Stimulated activated CD4-positive, alpha-beta T cell treated with anti-CD3 and anti-CD28 coated beads, TNF-alpha, amount 100 ng/mL, for 1 hour (primary cell): Measurements from ENCODE around the gene PSME3IP1.

ENCODE experiments used
- DNase-seq, 3 donors: peaks; one replicate each; pipeline ENCODE4 v3.0.0-alpha.2; 2020; ENCODE audit warnings: low read depth in 3 of 3, low spot score in 1 of 3

PSME3IP1 gene

GRCh38 chr16:57169327-57169726 is 16.5 kb downstream of the PSME3IP1 start:
- no peak for DNase-seq

DNA sequence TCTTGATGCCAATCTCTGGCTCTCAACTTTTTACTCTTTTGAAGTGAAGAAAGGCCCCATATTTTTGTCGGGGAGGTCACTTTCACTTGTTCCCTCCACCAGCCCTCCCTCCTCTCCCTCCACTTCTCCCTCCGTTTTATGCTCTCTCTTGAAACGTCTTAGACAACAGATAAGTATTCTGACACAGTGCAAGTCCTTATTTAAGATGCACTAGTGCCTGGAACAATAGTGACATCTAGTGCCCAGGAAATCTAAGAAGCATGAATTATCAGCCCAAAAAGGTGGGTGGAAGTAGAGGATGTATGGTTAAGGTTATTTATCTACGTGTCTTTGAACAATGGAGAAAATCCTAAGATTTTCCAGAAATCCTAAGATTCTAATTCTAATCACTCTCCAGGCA is 17.9 kb downstream of the PSME3IP1 start:
- no peak for DNase-seq

- no peak for DNase-seq
Measured at GRCh38 chr16:57167538-57167937, 18.3 kb downstream of the PSME3IP1 start.

DNA sequence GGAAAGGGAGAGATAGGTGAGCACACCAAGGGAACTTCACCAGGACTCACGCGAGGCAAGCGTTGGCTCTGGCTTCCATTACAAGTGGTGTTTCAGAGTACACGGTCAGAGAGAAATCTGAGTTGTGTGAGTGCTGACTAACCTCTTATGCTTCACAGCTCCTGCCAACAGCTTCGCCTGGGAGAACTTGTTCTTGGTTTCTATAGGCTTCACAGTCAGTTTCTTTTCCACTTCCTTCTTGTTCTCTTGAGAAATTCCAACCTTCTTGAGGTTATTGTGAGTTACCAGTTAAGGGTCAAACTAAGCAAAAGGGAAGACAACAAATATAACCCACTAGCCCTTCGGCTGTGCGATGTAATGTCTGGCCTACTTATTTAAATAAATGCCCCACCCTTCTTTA is 18.9 kb downstream of the PSME3IP1 start:
- no peak for DNase-seq

DNA sequence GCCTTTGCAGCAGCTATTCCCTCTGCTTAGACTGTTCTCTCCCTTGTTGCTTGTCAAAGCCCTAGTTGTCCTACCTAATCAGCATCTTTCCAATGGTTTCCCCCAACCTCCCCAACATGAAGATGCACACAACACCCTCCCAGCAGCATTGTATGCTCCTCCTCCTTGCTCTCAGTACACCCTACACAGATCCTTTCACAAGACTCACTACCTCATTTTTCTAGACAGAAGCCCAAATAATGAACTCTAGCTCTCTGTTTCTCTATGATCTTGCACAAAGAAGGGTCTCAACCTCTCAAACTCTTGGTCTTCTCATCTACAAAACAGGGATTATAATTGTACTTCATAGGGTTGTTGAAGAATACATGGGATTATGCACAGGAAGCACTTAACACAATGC is 19.4 kb downstream of the PSME3IP1 start:
- DNase-seq = no peak

- DNase-seq = no peak
Measured at GRCh38 chr16:57165938-57166337, 19.9 kb downstream of the PSME3IP1 start.

DNA sequence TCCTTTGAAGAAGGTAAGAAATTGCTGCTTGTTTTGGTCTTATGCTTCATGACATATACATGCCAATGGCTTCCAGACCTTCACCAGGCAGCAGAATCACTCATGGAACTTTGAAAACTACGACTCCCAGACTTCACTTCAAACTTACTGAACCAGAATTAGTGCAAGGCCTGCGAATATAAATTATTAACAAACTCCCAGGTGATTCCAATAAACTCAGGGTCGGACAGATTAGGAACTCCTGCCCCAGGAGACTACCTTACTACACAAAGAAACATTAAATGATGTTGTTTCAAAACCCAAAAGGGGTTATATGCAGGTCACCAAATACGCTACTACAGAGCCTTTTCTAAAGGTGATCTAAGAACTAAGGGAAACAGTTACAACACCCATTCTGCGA is 20.4 kb downstream of the PSME3IP1 start:
- no peak for DNase-seq

DNA sequence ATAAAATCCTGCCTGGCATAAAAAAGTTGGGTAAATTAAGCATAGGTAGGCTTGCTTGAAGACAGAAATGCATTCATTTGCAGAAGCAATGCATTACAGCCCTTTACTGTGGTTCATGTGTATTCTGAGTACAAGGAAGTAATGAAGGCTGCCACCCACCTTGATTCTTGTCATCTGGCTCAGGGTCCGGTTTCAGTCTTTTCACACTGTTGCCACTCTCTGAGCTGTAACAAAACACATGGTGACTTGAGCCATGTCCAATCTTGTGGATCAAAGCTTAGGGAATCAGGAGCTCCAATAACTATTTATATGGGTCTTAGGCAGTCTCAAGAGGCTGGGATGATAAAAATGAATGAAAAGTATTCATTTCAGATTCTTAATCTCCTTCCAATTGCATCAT is 22.0 kb downstream of the PSME3IP1 start:
- no peak for DNase-seq

DNA sequence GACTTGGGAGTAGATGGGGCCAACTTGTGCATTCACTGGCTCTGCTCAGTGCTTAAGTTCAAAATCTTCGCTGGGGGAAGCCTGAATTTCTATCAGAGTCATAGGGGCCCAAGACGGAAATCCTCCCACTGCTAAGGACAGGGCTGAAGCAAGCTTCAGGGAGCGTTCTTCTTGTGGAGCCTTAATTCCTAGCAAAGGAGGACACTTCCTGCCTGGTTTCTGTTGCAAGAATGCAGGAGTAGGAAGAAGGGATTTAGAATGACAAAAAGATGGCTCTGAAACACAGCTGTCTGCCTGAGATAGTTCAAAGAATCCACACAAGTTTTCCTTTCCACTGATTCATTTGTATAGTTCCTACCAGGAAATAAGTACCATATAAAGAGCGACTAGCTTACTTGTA is 26.4 kb downstream of the PSME3IP1 start:
- no peak for DNase-seq

- DNase-seq = no peak
Measured at GRCh38 chr16:57157533-57157932, 28.3 kb downstream of the PSME3IP1 start.

GRCh38 chr16:57156351-57156703 is 29.5 kb downstream of the PSME3IP1 start:
- no peak for DNase-seq

DNA sequence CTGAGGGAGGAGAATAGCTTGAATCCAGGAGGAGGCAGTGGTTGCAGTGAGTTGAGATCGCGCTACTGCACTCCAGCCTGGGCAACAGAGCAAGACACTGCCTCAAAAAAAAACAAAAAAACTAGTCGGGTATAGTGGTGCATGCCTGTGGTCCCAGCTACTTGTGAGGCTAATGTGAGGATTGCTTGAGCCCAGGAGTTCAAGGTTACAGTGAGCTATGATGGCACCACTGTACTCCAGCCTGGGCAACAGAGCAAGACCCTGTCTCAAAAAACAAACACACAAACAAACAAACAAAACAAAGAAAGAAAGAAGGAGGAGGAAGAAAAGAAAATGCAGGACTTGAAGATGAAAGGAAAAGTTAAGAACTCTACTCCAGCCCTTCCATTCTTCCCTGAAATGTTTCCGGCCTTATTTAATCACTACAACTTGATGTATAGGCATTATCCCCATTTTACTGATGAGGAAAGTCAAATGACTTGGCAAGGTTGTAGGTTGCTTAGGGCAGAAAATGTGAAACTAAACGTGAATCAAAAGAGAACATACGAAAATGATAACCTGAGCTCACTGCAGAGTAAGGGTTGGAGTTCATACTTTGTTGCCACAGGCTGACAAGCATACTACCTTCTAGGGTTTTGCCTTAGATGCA is 30.0 kb downstream of the PSME3IP1 start:
- no peak for DNase-seq

DNA sequence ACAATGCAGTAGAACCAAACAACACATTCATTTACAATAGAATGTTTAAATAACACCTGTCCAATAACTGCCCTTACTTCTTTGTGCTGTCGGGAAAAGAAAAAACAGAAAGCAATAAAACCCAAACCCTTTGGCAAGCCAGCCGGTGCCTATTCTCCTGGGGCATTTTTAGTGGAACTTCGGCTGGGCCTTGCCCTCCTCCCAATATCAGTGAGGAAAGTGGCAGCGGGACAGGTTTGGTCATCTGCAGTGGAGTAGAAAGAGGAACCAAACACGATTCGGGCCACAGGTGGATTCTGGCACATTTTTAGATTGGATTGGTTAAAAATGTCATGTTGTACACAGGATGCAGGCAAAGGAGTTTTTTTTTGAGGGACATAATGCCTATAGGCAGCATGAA is 32.0 kb downstream of the PSME3IP1 start:
- DNase-seq = no peak

GRCh38 chr16:57152096-57153093 is 33.4 kb downstream of the PSME3IP1 start:
- no peak for DNase-seq

GRCh38 chr16:57151369-57151768 is 34.5 kb downstream of the PSME3IP1 start:
- no peak for DNase-seq

DNA sequence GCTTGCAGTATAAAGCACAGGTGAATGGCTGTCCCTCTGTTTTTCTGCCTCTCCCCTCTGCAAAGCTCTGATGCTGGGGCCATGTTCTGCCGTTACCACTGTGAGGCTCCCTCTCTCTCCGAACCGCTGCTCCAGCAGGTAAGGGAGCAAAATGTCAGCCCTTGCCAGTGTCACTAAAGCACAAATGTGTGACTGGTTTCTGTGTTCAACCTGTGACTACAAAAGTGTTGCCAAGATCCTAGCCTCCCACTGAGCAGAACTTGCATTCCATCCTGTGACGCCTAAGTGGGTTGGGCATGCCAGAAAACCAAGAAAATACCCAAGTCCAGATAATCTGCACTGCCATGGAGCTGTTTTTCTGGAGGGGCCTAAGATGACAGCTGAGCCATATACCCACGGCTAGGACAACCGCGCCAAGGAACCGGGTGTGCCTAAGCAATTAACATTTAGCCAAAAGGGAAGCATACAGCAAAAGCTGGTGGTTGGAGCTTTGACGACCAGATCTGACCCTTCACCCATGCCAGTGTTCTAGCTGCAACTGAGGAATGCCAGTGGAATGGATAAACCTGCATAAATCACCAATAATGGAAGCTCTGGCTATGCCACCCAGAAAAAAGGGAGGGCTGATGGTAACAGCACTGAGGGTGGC is 35.0 kb downstream of the PSME3IP1 start:
- DNase-seq = no peak

GRCh38 chr16:57149391-57149790 is 36.4 kb downstream of the PSME3IP1 start:
- no peak for DNase-seq

DNA sequence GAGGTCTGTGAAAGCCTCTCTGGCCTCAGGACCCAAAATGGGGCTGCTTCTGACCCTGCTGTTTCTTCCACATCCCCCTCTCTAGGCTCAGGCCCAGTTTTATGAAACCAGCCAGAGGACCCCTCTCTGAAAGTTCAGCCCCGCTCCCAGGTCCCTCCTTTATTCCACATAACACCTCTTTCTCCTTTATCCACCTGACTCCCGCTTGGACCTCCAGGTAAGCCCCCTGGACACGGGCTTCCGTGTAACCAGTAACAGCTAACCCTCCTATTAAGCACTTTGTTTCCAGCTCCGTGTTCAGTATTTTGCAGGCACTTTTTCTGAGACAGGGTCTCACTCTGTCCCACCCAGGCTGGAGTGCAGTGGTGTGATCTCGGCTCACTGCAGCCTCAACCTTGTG is 37.4 kb downstream of the PSME3IP1 start:
- no peak for DNase-seq

GRCh38 chr16:57147381-57148221 is 38.2 kb downstream of the PSME3IP1 start:
- DNase-seq = no peak

- DNase-seq = no peak
Measured at GRCh38 chr16:57146735-57147134, 39.1 kb downstream of the PSME3IP1 start.

DNA sequence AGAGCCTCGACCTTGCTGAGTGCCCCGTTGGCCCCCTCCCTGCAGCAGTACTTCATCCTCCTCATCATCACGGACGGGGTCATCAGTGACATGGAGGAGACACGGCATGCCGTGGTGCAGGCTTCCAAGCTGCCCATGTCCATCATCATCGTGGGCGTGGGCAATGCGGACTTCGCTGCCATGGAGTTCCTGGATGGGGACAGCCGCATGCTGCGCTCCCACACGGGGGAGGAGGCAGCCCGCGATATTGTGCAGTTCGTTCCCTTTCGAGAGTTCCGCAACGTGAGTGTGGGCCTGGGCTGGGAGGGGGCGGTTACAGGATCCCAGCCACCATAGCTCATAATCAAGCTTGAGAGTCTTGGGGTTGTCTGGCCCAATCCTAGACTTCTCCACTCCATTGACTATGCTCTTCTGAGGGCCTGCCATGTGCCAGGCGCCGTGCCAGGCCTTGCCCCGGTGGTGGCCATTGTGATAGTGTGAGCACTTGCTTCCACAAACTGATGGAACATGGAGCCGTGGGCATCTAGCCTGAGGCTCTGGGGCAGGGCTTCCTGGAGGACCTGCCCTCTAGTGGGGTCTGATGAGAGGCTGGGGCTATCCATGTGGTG is 39.7 kb downstream of the PSME3IP1 start:
- no peak for DNase-seq
